HUES6 (cell line): ENCODE measurements around the gene GLB1L.

Experiments
- H3K27ac ChIP-seq: 2 replicates; pipeline ENCODE4 v1.7.0; 2013; ENCODE audit warnings: low read depth, mild to moderate bottlenecking, low read length, inconsistent platforms
- H3K27me3 ChIP-seq: 2 replicates; pipeline ENCODE4 v1.6.1; 2013; ENCODE audit warnings: low read length; ENCODE audit not compliant: control insufficient read depth, insufficient read depth
- H3K36me3 ChIP-seq: 2 replicates; pipeline ENCODE4 v1.6.1; 2013; ENCODE audit warnings: low read length; ENCODE audit not compliant: control insufficient read depth, insufficient read depth
- H3K4me1 ChIP-seq: 2 replicates; pipeline ENCODE4 v1.6.1; 2013; ENCODE audit warnings: low read length; ENCODE audit not compliant: control insufficient read depth, insufficient read depth
- H3K4me3 ChIP-seq: 2 replicates; pipeline ENCODE4 v1.5.1; 2013; ENCODE audit warnings: low read depth, low read length
- H3K9ac ChIP-seq: one replicate; pipeline ENCODE4 v1.6.1; 2013; ENCODE audit warnings: mild to moderate bottlenecking, low read length
- H3K9me3 ChIP-seq: 2 replicates; pipeline ENCODE4 v1.6.1; 2013; ENCODE audit warnings: low read depth, low read length; ENCODE audit not compliant: control insufficient read depth, insufficient read depth

The GLB1L gene

GRCh38 chr2:219279916-219280516 is 34.8 kb upstream of the GLB1L start:
- Histone ChIP-seq H3K9me3 (no peaks in the 10 kb centered on the region), H3K4me1 (peaks cover 24% of the 10 kb centered on the region), H3K9ac (peak overlapping the region; percentile 82), H3K4me3 (peak overlapping the region; percentile 71), H3K27me3 (no peaks in the 10 kb centered on the region), H3K27ac (peak overlapping the region; percentile 83; the same call in 1 of the 2 replicates), H3K36me3 (peaks cover 24% of the 10 kb centered on the region)

GRCh38 chr2:219279151-219279915 is 34.1 kb upstream of the GLB1L start, which contains the start of gene DNAJB2:
DNAJB2 (plus strand) TSS chr2:219279366; CDS start chr2:219279834, 468 bp downstream.
- no peaks in the 10 kb centered on the region for H3K9me3 ChIP-seq
- H3K27me3 ChIP-seq = no peaks in the 10 kb centered on the region
- H3K27ac ChIP-seq = peak within 1 kb of the TSS; percentile 83; the same call in 1 of the 2 replicates
- H3K4me3 ChIP-seq = peak within 1 kb of the TSS; percentile 71
- H3K4me1 ChIP-seq = peaks cover 30% of the 10 kb centered on the region
- peak within 1 kb of the TSS; percentile 82 for H3K9ac ChIP-seq
- peaks cover 17% of the 10 kb centered on the region for H3K36me3 ChIP-seq

- peak overlapping the region; percentile 83; the same call in 1 of the 2 replicates for H3K27ac ChIP-seq
Measured at GRCh38 chr2:219278655-219279150, 33.5 kb upstream of the GLB1L start.

GRCh38 chr2:219277703-219278654 is 32.7 kb upstream of the GLB1L start:
- no peaks in the 10 kb centered on the region for H3K9me3 ChIP-seq
- H3K9ac ChIP-seq = peak overlapping the region; percentile 56
- H3K36me3 ChIP-seq = peaks cover 12% of the 10 kb centered on the region; the same call in 1 of the 2 replicates
- H3K27ac ChIP-seq = peak overlapping the region; percentile 83; the same call in 1 of the 2 replicates
- H3K4me3 ChIP-seq = peak overlapping the region; percentile 71
- H3K4me1 ChIP-seq = peaks cover 36% of the 10 kb centered on the region
- H3K27me3 ChIP-seq = no peaks in the 10 kb centered on the region

More at GRCh38 chr2:219278655-219279150, 33.5 kb upstream of the GLB1L start:
- Histone ChIP-seq H3K9me3 (no peaks in the 10 kb centered on the region), H3K9ac (peak overlapping the region; percentile 54), H3K36me3 (peaks cover 16% of the 10 kb centered on the region; the same call in 1 of the 2 replicates), H3K4me1 (peaks cover 36% of the 10 kb centered on the region), H3K27me3 (no peaks in the 10 kb centered on the region), H3K4me3 (peak overlapping the region; percentile 71)

GRCh38 chr2:219274361-219274921 is 29.2 kb upstream of the GLB1L start:
- no peaks in the 10 kb centered on the region for H3K9me3 ChIP-seq
- H3K9ac ChIP-seq = peak overlapping the region; percentile 66
- H3K4me3 ChIP-seq = peak overlapping the region; percentile 11; the same call in 1 of the 2 replicates
- no peaks in the 10 kb centered on the region for H3K36me3 ChIP-seq
- peak overlapping the region; percentile 59; the same call in 1 of the 2 replicates for H3K27ac ChIP-seq
- H3K27me3 ChIP-seq = peaks cover 11% of the 10 kb centered on the region
- H3K4me1 ChIP-seq = peaks cover 27% of the 10 kb centered on the region

- Histone ChIP-seq H3K27ac (peak overlapping the region; percentile 59; the same call in 1 of the 2 replicates), H3K9me3 (no peaks in the 10 kb centered on the region), H3K4me1 (peaks cover 27% of the 10 kb centered on the region), H3K9ac (peak overlapping the region; percentile 66), H3K27me3 (peaks cover 15% of the 10 kb centered on the region), H3K36me3 (no peaks in the 10 kb centered on the region), H3K4me3 (peak overlapping the region; percentile 11; the same call in 1 of the 2 replicates)
Measured at GRCh38 chr2:219273937-219274336, 28.7 kb upstream of the GLB1L start.

- Histone ChIP-seq H3K36me3 (no peaks in the 10 kb centered on the region), H3K27ac (no peak overlapping the region), H3K4me3 (no peak overlapping the region)
Measured at GRCh38 chr2:219272995-219273394, 27.8 kb upstream of the GLB1L start.

GRCh38 chr2:219272356-219272755 is 27.1 kb upstream of the GLB1L start:
- H3K9me3 ChIP-seq = no peaks in the 10 kb centered on the region
- H3K4me1 ChIP-seq = peaks cover 15% of the 10 kb centered on the region
- no peak overlapping the region for H3K27ac ChIP-seq
- no peaks in the 10 kb centered on the region for H3K36me3 ChIP-seq
- peaks cover 15% of the 10 kb centered on the region for H3K27me3 ChIP-seq
- H3K9ac ChIP-seq = no peak overlapping the region
- H3K4me3 ChIP-seq = no peak overlapping the region

More at GRCh38 chr2:219272995-219273394, 27.8 kb upstream of the GLB1L start:
- Histone ChIP-seq H3K4me1 (peaks cover 19% of the 10 kb centered on the region), H3K27me3 (peaks cover 15% of the 10 kb centered on the region), H3K9ac (no peak overlapping the region), H3K9me3 (no peaks in the 10 kb centered on the region)

- no peaks in the 10 kb centered on the region for H3K9me3 ChIP-seq
- no peak overlapping the region for H3K9ac ChIP-seq
- no peaks in the 10 kb centered on the region for H3K36me3 ChIP-seq
- H3K4me3 ChIP-seq = no peak overlapping the region
- peaks cover 13% of the 10 kb centered on the region for H3K4me1 ChIP-seq
- peaks cover 17% of the 10 kb centered on the region for H3K27me3 ChIP-seq
- H3K27ac ChIP-seq = no peak overlapping the region
Measured at GRCh38 chr2:219271021-219271420, 25.8 kb upstream of the GLB1L start.

GRCh38 chr2:219270055-219270372 is 24.8 kb upstream of the GLB1L start:
- Histone ChIP-seq H3K27me3 (peaks cover 17% of the 10 kb centered on the region), H3K36me3 (no peaks in the 10 kb centered on the region), H3K4me3 (no peak overlapping the region; the same call in 1 of the 2 replicates), H3K9me3 (no peaks in the 10 kb centered on the region), H3K9ac (no peak overlapping the region), H3K27ac (no peak overlapping the region), H3K4me1 (peaks cover 12% of the 10 kb centered on the region)
